ENCODE data around the gene CALML5. TPM values are rescaled to one million over a fixed set of nuclear protein-coding genes. Genes with fewer than 3 reads are reported as not detected.

CALML5 gene
- total RNA-seq, 2 donors from 2014 or later: not detected

GRCh38 chr10:5527332-5528200, 28.2 kb upstream of the CALML5 start:
- no peak overlapping the region for H3K4me3 ChIP-seq
- no peaks in the 10 kb centered on the region for H3K27me3 ChIP-seq
- peak in 1 of 4 donors; percentile 8 for DNase-seq
- no peaks in the 10 kb centered on the region for H3K9me3 ChIP-seq
- peaks cover 6% of the 10 kb centered on the region for H3K4me1 ChIP-seq
- intact Hi-C loops (cut with DNase I): no loop called here
- no peaks in the 10 kb centered on the region for H3K36me3 ChIP-seq (replicated peaks in 1 of 2; ENCODE audit: insufficient read depth in 1 of 2, low read depth in 2 of 2)
- ATAC-seq: no peak
- H3K27ac ChIP-seq: no peak overlapping the region
- TF ChIP-seq CTCF (IDR thresholded peaks at IDR 0.05): no peak
- TF ChIP-seq POLR2A (IDR thresholded peaks at IDR 0.05): no peak
- 76 to 79% methylated on average over 8 to 9 of the region's 10 CpGs for WGBS, 2 donors

- H3K9me3 ChIP-seq: no peaks in the 10 kb centered on the region
- DNase-seq (peak in 1 of 4 donors; percentile 7), ATAC-seq (no peak)
- H3K27ac ChIP-seq: no peak overlapping the region
- TF ChIP-seq CTCF (IDR thresholded peaks at IDR 0.05): no peak
- TF ChIP-seq POLR2A (IDR thresholded peaks at IDR 0.05): no peak
- no peaks in the 10 kb centered on the region for H3K36me3 ChIP-seq (replicated peaks in 1 of 2; ENCODE audit: insufficient read depth in 1 of 2, low read depth in 2 of 2)
- H3K4me1 ChIP-seq: peaks cover 6% of the 10 kb centered on the region
- intact Hi-C loops (cut with DNase I): no loop called here
- WGBS, 2 donors: 78 to 80% methylated on average over 8 of the region's 8 CpGs
- H3K27me3 ChIP-seq: no peaks in the 10 kb centered on the region
- no peak overlapping the region for H3K4me3 ChIP-seq
Observed at GRCh38 chr10:5526691-5527331, 27.4 kb upstream of the CALML5 start.

- DNase-seq (peak in 1 of 4 donors; percentile 7), ATAC-seq (no peak)
- no peak for TF ChIP-seq CTCF (IDR thresholded peaks at IDR 0.05)
- no peak for TF ChIP-seq POLR2A (IDR thresholded peaks at IDR 0.05)
- H3K27ac ChIP-seq: no peak overlapping the region
- H3K36me3 ChIP-seq (replicated peaks in 1 of 2; ENCODE audit: insufficient read depth in 1 of 2, low read depth in 2 of 2): no peaks in the 10 kb centered on the region
- no peaks in the 10 kb centered on the region for H3K9me3 ChIP-seq
- intact Hi-C loops (cut with DNase I): no loop called here
- no peaks in the 10 kb centered on the region for H3K27me3 ChIP-seq
- no peak overlapping the region for H3K4me3 ChIP-seq
- 86% methylated on average over 27 to 34 of the region's 34 CpGs for WGBS, 2 donors
- H3K4me1 ChIP-seq: peaks cover 6% of the 10 kb centered on the region
Observed at GRCh38 chr10:5525561-5526341, 26.4 kb upstream of the CALML5 start.

GRCh38 chr10:5524641-5525560, 25.5 kb upstream of the CALML5 start, which contains the start of gene CALML3:
CALML3 (plus strand) TSS chr10:5524961; CDS start chr10:5525086, 125 bp downstream.
- no peak within 1 kb of the TSS for H3K27ac ChIP-seq
- H3K9me3 ChIP-seq: no peaks in the 10 kb centered on the region
- WGBS, 2 donors: 93 to 94% methylated on average over 45 to 46 of the region's 64 CpGs
- H3K36me3 ChIP-seq (replicated peaks in 1 of 2; ENCODE audit: insufficient read depth in 1 of 2, low read depth in 2 of 2): no peaks in the 10 kb centered on the region
- ATAC-seq (no peak), DNase-seq (peak in 1 of 4 donors; percentile 9)
- H3K27me3 ChIP-seq: no peaks in the 10 kb centered on the region
- H3K4me3 ChIP-seq: no peak within 1 kb of the TSS
- TF ChIP-seq CTCF (IDR thresholded peaks at IDR 0.05): no peak
- TF ChIP-seq POLR2A (IDR thresholded peaks at IDR 0.05): no peak
- H3K4me1 ChIP-seq: peaks cover 6% of the 10 kb centered on the region
- intact Hi-C loops (cut with DNase I): no loop called here

Measured in body of pancreas (tissue), 4 donors.